HG03575 (cell line): ENCODE results near the gene PCDHA10.
"Not testable (repeated sequence)": the region's sequence is repeated elsewhere in the genome, so short reads cannot be mapped to it uniquely, and the experiment has no call there.

Source experiments
- ATAC-seq: cut with Tn5 transposase; IDR thresholded peaks from one replicate; pipeline ENCODE4 v1.9.1; 2021; ENCODE audit not compliant: unreplicated experiment, insufficient number of reproducible peaks, low FRiP score; ENCODE audit errors: extremely low read depth

Gene PCDHA10, protein sequence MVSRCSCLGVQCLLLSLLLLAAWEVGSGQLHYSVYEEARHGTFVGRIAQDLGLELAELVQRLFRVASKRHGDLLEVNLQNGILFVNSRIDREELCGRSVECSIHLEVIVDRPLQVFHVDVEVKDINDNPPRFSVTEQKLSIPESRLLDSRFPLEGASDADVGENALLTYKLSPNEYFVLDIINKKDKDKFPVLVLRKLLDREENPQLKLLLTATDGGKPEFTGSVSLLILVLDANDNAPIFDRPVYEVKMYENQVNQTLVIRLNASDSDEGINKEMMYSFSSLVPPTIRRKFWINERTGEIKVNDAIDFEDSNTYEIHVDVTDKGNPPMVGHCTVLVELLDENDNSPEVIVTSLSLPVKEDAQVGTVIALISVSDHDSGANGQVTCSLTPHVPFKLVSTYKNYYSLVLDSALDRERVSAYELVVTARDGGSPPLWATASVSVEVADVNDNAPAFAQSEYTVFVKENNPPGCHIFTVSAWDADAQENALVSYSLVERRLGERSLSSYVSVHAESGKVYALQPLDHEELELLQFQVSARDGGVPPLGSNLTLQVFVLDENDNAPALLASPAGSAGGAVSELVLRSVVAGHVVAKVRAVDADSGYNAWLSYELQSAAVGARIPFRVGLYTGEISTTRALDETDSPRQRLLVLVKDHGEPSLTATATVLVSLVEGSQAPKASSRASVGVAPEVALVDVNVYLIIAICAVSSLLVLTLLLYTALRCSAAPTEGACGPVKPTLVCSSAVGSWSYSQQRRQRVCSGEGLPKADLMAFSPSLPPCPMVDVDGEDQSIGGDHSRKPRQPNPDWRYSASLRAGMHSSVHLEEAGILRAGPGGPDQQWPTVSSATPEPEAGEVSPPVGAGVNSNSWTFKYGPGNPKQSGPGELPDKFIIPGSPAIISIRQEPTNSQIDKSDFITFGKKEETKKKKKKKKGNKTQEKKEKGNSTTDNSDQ

DNA sequence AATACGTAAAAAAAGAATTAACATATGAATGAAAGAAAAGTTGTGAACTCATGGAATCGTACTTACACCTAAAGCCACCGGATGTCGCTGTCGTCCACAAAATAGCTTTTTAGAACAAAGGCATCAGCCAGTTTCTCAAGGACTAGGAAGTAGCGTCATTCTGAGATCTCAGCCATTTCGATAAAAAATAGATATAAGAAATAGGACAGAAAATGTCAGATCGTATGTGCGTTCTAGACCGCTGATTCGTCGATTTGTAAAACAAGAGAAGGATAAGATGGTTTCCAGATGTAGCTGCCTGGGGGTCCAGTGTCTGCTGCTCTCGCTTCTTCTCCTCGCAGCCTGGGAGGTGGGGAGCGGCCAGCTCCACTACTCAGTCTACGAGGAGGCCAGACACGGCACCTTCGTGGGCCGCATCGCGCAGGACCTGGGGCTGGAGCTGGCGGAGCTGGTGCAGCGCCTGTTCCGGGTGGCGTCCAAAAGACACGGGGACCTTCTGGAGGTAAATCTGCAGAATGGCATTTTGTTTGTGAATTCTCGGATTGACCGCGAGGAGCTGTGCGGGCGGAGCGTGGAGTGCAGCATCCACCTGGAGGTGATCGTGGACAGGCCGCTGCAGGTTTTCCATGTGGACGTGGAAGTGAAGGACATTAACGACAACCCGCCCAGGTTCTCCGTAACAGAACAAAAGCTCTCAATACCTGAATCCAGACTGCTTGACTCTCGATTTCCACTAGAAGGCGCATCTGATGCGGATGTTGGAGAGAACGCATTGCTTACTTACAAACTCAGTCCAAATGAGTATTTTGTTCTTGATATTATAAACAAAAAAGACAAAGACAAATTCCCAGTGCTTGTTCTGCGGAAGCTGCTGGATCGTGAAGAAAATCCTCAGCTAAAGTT is at the start of gene PCDHA10:
Gene PCDHA10, plus strand, starts transcription at position 126 of the 903 bp plus-strand sequence. Its CDS starts 152 bp downstream, at position 278.
- ATAC-seq = no peak

DNA sequence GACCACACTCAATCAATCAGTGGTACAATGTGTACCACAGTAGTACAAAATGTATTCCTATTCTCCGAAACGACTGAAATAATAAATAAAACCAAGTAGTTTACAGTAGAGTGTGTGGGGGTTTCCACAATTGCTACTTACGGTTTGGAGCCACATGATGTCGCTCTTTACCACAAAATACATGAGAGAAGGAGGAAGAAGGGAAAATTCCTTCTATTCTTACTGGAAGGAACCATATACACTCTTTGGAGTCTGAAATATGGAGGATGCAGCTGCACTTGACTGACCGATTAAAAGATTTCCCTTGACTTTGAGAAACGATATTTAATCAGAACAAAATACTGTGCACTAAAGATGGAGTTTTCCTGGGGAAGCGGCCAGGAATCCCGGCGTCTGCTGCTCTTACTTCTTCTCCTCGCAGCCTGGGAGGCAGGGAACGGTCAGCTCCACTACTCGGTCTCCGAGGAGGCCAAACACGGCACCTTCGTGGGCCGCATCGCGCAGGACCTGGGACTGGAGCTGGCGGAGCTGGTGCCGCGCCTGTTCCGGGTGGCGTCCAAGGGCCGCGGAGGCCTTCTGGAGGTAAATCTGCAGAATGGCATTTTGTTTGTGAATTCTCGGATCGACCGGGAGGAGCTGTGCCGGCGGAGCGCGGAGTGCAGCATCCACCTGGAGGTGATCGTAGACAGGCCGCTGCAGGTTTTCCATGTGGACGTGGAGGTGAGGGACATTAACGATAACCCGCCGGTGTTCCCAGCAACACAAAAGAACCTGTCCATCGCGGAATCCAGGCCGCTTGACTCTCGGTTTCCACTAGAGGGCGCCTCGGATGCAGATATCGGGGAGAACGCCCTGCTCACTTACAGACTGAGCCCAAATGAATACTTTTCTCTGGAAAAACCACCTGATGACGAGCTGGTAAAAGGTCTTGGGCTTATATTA is 48.6 kb upstream of the PCDHA10 start, which contains the start of gene PCDHA4:
Gene PCDHA4, plus strand, starts transcription at position 235 of the 942 bp plus-strand sequence.
- no peak for ATAC-seq

DNA sequence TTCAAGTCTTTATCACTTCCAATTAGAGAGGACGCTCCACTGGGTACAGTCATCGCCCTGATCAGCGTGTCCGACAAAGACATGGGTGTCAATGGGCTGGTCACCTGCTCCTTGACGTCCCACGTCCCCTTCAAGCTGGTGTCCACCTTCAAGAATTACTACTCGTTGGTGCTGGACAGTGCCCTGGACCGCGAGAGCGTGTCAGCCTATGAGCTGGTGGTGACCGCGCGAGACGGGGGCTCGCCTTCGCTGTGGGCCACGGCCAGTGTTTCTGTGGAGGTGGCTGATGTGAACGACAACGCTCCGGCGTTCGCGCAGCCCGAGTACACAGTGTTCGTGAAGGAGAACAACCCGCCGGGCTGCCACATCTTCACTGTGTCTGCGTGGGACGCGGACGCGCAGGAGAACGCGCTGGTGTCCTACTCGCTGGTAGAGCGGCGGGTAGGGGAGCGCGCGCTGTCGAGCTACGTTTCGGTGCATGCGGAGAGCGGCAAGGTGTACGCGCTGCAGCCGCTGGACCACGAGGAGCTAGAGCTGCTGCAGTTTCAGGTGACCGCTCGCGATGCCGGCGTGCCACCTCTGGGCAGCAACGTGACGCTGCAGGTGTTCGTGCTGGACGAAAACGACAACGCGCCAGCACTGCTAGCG is 47.3 kb upstream of the PCDHA10 start:
- not testable (repeated sequence) for ATAC-seq

DNA sequence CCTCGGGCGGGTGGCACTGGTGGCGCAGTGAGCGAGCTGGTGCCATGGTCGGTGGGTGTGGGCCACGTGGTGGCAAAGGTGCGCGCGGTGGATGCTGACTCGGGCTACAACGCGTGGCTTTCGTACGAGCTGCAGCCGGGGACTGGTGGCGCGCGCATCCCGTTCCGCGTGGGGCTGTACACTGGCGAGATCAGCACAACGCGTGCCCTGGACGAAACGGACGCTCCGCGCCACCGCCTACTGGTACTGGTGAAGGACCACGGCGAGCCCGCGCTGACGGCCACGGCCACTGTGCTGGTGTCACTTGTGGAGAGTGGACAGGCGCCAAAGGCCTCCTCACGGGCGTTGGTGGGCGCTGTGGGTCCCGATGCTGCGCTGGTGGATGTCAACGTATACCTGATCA is 46.8 kb upstream of the PCDHA10 start:
- no peak for ATAC-seq

DNA sequence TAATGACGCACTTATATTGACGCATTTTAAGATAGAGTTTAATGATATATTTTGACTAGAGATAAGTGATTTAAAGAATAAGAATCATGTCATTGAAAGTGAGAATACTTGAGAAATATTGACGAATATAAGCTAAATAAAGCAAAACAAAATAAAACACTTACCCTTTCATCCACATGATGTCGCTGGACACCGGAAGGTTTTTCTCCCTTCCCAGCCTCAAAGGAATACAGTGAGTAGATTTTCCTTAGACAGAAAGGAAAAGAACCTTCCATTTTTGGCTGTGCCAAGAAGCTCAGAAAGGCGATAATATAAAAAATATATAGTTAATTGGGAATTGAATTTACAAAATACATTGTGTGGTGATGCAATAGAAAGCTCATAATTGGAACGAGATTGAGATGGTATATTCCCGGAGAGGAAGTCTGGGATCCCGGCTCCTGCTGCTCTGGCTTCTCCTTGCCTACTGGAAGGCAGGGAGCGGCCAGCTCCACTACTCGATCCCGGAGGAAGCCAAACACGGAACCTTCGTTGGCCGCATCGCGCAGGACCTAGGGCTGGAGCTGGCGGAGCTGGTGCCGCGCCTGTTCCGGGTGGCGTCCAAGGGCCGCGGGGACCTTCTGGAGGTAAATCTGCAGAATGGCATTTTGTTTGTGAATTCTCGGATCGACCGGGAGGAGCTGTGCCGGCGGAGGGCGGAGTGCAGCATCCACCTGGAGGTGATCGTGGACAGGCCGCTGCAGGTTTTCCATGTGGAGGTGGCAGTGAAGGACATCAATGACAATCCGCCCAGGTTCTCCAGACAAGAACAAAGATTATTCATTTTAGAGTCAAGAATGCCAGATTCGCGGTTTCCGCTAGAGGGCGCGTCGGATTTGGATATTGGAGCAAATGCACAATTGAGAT is 34.1 kb upstream of the PCDHA10 start, which contains the start of gene PCDHA5:
Gene PCDHA5, plus strand, starts transcription at position 239 of the 906 bp plus-strand sequence.
- no peak for ATAC-seq

DNA sequence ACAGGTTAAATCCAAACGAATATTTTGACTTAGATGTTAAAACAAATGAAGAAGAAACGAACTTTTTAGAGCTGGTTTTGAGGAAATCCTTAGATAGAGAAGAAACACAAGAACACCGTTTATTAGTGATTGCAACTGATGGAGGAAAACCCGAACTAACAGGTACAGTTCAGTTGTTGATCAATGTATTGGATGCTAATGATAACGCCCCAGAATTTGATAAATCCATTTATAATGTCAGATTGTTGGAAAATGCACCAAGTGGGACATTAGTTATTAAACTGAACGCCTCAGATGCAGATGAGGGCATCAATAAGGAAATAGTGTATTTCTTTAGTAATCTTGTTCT is 33.4 kb upstream of the PCDHA10 start:
- no peak for ATAC-seq

DNA sequence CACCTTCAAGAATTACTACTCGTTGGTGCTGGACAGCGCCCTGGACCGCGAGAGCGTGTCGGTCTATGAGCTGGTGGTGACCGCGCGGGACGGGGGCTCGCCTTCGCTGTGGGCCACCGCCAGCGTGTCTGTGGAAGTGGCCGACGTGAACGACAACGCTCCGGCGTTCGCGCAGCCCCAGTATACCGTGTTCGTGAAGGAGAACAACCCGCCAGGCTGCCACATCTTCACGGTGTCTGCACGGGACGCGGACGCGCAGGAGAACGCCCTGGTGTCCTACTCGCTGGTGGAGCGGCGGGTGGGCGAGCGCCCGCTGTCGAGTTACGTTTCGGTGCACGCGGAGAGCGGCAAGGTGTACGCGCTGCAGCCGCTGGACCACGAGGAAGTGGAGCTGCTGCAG is 32.7 kb upstream of the PCDHA10 start:
- not testable (repeated sequence) for ATAC-seq

DNA sequence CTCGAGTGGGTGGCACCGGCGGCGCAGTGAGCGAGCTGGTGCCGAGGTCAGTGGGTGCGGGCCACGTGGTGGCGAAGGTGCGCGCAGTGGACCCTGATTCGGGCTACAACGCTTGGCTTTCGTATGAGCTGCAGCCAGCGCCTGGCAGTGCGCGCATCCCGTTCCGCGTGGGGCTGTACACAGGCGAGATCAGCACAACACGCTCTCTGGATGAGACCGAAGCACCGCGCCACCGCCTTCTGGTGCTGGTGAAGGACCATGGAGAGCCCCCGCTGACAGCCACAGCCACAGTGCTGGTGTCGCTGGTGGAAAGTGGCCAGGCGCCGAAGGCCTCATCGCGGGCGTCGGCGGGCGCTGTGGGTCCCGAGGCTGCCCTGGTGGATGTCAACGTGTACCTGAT is 32.2 kb upstream of the PCDHA10 start:
- ATAC-seq = no peak

DNA sequence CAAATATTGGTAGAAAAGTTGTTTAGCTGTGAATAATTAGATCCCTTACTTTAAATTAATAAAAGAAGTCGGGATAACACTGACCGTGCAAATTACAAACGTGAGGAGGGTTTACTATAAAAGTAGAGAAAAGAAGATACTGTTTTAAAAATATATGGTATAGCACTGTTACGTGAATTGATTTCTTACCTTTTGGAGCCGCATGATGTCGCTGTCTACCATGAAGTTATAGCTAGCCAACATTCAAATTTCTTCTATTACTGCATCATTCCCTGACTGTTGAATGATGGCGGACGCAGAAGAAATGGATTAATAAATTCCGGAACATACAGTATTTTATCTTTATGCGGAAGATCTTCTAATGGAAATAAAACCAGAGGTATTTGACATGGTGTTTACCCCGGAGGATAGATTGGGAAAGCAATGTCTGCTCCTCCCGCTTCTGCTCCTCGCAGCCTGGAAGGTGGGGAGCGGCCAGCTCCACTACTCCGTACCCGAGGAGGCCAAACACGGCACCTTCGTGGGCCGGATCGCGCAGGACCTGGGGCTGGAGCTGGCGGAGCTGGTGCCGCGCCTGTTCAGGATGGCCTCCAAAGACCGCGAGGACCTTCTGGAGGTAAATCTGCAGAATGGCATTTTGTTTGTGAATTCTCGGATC is 27.9 kb upstream of the PCDHA10 start, which contains the start of gene PCDHA6:
Gene PCDHA6, plus strand, starts transcription at position 257 of the 658 bp plus-strand sequence. Its CDS starts 132 bp downstream, at position 389.
- ATAC-seq = no peak

DNA sequence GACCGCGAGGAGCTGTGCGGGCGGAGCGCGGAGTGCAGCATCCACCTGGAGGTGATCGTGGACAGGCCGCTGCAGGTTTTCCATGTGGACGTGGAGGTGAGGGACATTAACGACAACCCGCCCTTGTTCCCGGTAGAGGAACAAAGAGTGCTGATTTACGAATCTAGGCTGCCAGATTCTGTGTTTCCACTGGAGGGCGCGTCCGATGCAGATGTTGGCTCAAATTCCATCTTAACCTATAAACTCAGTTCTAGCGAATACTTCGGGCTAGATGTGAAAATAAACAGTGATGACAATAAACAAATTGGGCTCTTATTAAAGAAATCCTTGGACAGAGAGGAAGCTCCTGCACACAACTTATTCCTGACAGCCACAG is 27.3 kb upstream of the PCDHA10 start:
- ATAC-seq = no peak

DNA sequence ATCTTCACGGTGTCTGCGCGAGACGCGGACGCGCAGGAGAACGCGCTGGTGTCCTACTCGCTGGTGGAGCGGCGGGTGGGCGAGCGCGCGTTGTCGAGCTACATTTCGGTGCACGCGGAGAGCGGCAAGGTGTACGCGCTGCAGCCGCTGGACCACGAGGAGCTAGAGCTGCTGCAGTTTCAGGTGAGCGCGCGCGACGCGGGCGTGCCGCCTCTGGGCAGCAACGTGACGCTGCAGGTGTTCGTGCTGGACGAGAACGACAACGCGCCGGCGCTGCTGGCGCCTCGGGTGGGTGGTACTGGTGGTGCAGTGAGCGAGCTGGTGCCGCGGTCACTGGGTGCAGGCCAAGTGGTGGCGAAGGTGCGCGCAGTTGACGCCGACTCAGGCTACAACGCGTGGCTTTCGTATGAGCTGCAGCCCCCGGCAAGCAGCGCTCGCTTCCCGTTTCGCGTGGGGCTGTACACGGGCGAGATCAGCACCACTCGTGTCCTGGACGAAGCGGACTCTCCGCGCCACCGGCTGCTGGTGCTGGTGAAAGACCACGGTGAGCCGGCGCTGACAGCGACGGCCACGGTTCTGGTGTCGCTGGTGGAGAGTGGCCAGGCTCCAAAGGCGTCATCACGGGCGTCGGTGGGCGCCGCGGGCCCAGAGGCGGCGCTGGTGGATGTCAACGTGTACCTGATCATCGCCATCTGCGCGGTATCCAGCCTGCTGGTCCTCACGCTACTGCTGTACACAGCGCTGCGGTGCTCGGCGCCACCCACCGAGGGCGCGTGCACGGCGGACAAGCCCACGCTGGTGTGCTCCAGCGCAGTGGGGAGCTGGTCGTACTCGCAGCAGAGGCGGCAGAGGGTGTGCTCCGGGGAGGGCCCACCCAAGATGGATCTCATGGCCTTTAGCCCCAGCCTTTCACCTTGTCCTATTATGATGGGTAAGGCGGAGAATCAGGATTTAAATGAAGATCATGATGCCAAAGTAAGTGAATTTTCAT is 25.9 kb upstream of the PCDHA10 start:
- not testable (repeated sequence) for ATAC-seq

DNA sequence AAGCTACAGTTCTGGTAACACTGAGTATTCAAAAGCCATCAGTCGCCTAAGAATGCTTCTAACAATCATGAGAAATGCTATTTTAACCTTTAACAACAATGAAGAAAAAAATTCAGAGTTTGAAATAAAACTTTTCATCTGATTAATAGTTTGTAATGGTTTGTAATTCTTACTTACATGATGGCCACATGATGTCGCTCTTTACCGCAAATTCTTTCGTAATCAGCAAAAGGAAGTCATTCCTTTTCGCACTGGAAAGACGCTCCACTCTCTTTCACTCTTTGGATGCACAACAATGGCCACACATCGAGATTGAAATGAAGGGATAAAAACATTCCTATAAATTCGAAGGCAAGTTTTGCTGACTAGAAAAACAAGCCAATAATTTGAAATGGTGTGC is 21.7 kb upstream of the PCDHA10 start, which contains the start of gene PCDHA7:
Gene PCDHA7, plus strand, starts transcription at position 277 of the 400 bp plus-strand sequence. Its CDS starts 115 bp downstream, at position 392.
- no peak for ATAC-seq

DNA sequence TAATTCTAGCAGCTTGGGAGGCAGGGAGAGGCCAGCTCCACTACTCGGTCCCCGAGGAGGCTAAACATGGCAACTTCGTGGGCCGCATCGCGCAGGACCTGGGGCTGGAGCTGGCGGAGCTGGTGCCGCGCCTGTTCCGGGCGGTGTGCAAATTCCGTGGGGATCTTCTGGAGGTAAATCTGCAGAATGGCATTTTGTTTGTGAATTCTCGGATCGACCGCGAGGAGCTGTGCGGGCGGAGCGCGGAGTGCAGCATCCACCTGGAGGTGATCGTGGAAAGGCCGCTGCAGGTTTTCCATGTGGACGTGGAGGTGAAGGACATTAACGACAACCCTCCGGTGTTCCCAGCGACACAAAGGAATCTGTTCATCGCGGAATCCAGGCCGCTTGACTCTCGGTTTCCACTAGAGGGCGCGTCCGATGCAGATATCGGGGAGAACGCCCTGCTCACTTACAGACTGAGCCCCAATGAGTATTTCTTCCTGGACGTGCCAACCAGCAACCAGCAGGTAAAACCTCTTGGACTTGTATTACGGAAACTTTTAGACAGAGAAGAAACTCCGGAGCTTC is 21.2 kb upstream of the PCDHA10 start:
- not testable (repeated sequence) for ATAC-seq
